Small intestine (tissue), 7 donors: ENCODE measurements around the gene CYP4F8. TPM values are rescaled to one million over a fixed set of nuclear protein-coding genes. Genes with fewer than 3 reads are reported as not detected.
"Not testable (repeated sequence)": the region's sequence is repeated elsewhere in the genome, so short reads cannot be mapped to it uniquely, and the experiment has no call there.

Source experiments
- DNase-seq, 2 donors: peaks; one replicate each; pipeline versions ENCODE4 v3.0.0 to v3.0.0-alpha.2; 2013
- FAIRE-seq: peaks from 2 replicates; lab custom pipeline; 2012; peaks lifted over from hg19 to GRCh38; lab: Jason Lieb, UNC
- H3K27ac ChIP-seq, 3 donors: one replicate each; pipeline ENCODE4 v1.5.1; 2013; ENCODE audit warnings: low read length in 2 of 3, mild to moderate bottlenecking in 2 of 3, control low read depth in 1 of 3, inconsistent platforms in 1 of 3, low read depth in 1 of 3, moderate library complexity in 1 of 3
- H3K27me3 ChIP-seq, 3 donors: one replicate each; pipeline ENCODE4 v1.6.1; 2013; ENCODE audit warnings: low read length in 3 of 3, inconsistent platforms in 1 of 3; ENCODE audit not compliant: control insufficient read depth in 3 of 3, insufficient read depth in 3 of 3
- H3K36me3 ChIP-seq, 3 donors: one replicate each; pipeline ENCODE4 v1.6.1; 2013; ENCODE audit warnings: low read length in 3 of 3, inconsistent platforms in 1 of 3, low read depth in 1 of 3, mild to moderate bottlenecking in 1 of 3, moderate library complexity in 1 of 3; ENCODE audit not compliant: control insufficient read depth in 3 of 3, insufficient read depth in 2 of 3
- H3K4me1 ChIP-seq, 3 donors: one replicate each; pipeline ENCODE4 v1.6.1; 2013; ENCODE audit warnings: low read length in 2 of 3, inconsistent platforms in 1 of 3, low read depth in 1 of 3, mild to moderate bottlenecking in 1 of 3, moderate library complexity in 1 of 3; ENCODE audit not compliant: control insufficient read depth in 3 of 3, insufficient read depth in 2 of 3
- H3K4me3 ChIP-seq, 3 donors: one replicate each; pipeline ENCODE4 v1.5.1; 2013; ENCODE audit warnings: low read length in 3 of 3, control low read depth in 1 of 3, inconsistent platforms in 1 of 3, low read depth in 1 of 3, mild to moderate bottlenecking in 1 of 3, moderate library complexity in 1 of 3
- H3K9me3 ChIP-seq, 2 donors: one replicate each; pipeline ENCODE4 v1.6.1; 2013; ENCODE audit warnings: low read depth in 1 of 2, low read length in 1 of 2; ENCODE audit not compliant: control insufficient read depth in 2 of 2, insufficient read depth in 1 of 2
- WGBS, 3 donors: extraction: QIAGEN DNeasy Blood & Tissue Kit; methylation state at CpG; one replicate each; pipeline ENCODE4 v1.1.7; 2013; 5-methylcytosine and 5-hydroxymethylcytosine counted together
- polyA plus RNA-seq, 4 donors: library from polyadenylated mRNA; stranded (reverse) in 3 of 4; unstranded in 1 of 4; fragments of 200-250 nt in 3 of 4; fragments of 120-200 nt in 1 of 4; gene quantifications; one replicate each; pipeline versions ENCODE4 v1.2.1 to v1.2.3, GENCODE V29; 2013
- donor health status: healthy with polysubstance abuse.
- donor health status: control.
- donor health status: control.
- donor health status: Bipolar disorder and iron deficiency.
- donor health status: healthy.

The CYP4F8 gene
- polyA plus RNA-seq, 4 donors, result not detected

DNA sequence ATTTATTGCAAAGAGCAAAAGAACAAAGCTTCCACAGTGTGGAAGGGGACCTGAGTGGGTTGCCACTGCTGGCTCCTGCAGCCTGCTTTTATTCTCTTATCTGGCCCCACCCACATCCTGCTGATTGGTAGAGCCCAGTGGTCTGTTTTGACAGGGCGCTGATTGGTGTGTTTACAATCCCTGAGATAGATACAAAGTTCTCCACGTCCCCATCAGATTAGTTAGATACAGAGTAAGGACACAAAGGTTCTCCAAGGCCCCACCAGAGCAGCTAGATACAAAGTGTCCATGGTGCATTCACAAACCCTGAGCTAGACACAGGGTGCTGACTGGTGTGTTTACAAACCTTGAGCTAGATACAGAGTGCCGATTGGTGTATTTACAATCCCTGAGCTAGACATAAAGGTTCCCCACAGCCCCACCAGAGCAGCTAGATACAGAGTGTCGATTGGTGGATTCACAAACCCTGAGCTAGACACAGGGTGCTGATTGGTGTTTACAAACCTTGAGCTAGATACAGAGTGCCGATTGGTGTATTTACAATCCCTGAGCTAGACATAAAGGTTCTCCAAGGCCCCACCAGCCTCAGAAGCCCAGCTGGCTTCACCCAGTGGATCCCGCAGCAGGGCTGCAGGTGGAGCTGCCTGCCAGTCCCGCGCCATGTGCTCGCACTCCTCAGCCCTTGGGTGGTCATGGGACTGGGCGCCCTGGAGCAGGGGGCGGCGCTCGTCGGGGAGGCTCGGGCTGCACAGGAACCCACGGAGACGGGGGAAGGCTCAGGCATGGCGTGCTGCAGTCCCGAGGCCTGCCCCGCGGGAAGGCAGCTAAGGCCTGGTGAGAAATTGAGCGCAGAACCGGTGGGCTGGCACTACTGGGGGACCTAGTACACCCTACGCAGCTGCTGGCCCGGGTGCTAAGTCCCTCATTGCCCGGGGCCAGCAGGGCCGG lies 6.8 kb upstream of the CYP4F8 start:
- not testable (repeated sequence) for H3K27me3 ChIP-seq, H3K4me3 ChIP-seq, DNase-seq, H3K27ac ChIP-seq, H3K4me1 ChIP-seq, H3K9me3 ChIP-seq, H3K36me3 ChIP-seq, FAIRE-seq
- WGBS, 3 donors, result 77 to 88% (median 87%) methylated on average over 15 to 27 of the region's 27 CpGs

DNA sequence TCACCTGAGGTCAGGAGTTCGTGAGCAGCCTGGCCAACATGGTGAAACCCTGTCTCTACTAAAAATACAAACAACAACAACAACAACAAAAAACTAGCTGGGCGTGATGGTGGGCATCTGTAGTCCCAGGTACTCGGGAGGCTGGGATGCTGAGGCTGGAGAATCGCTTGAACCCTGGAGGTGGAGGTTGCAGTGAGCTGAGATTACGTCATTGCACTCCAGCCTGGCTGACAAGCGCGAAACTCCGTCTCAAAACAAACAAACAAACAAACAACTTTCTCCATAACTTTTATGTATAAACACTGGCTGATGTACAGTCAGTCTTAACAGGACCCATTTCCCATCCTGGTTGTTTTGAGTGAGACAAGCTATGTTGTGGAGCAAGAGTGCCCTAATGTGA lies 5.8 kb upstream of the CYP4F8 start:
- H3K36me3 ChIP-seq, result no peaks in the 10 kb centered on the region

DNA sequence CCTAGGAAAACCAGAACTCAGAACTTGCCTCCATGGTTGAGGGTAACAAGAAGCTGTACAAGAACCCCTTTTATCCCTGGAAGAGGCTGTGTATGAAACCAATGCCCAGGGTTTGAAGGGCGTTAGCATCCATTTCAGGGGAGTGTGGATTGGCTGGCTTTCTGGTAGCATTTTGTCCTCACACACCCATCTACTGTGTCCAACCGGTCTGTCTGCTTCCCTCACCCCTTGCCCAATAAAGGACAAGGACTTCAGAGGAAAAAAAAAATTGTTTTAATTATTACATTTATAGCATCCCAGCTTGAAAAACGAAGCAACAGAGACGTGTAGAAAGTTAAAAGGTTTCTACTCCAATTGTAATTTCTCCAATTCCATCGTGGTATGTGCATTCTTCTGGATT lies 2.7 kb upstream of the CYP4F8 start:
- no peaks in the 10 kb centered on the region for H3K9me3 ChIP-seq
- H3K4me1 ChIP-seq, result no peaks in the 10 kb centered on the region
- H3K27me3 ChIP-seq, result no peaks in the 10 kb centered on the region
- no peaks in the 10 kb centered on the region for H3K36me3 ChIP-seq
- no peak overlapping the region for H3K27ac ChIP-seq
- no peak overlapping the region for H3K4me3 ChIP-seq
- WGBS, 3 donors, result 32 to 54% (median 40%) methylated on average over 5 of the region's 5 CpGs
- DNase-seq (no peak), FAIRE-seq (no peak)

More for the DNA sequence above, 5.8 kb upstream of the CYP4F8 start:
- no peaks in the 10 kb centered on the region for H3K9me3 ChIP-seq
- H3K27me3 ChIP-seq, result no peaks in the 10 kb centered on the region
- H3K4me3 ChIP-seq, result no peak overlapping the region
- peaks cover 0 to 2% (median 0%) of the 10 kb centered on the region in 3 donors for H3K4me1 ChIP-seq
- 75 to 81% (median 77%) methylated on average over 8 of the region's 8 CpGs for WGBS, 3 donors
- DNase-seq, result no peak
- H3K27ac ChIP-seq, result no peak overlapping the region
- no peak for FAIRE-seq

- no peak overlapping the region for H3K27ac ChIP-seq
- no peaks in the 10 kb centered on the region for H3K4me1 ChIP-seq
- H3K4me3 ChIP-seq, result no peak overlapping the region
- FAIRE-seq, result no peak
- WGBS, 3 donors, result 85 to 97% (median 96%) methylated on average over 3 of the region's 3 CpGs
- no peak for DNase-seq
- no peaks in the 10 kb centered on the region for H3K36me3 ChIP-seq
- H3K9me3 ChIP-seq, result no peaks in the 10 kb centered on the region
- H3K27me3 ChIP-seq, result no peaks in the 10 kb centered on the region
These were observed 1.7 kb upstream of the CYP4F8 start for GRCh38 chr19:15613338-15613737.

DNA sequence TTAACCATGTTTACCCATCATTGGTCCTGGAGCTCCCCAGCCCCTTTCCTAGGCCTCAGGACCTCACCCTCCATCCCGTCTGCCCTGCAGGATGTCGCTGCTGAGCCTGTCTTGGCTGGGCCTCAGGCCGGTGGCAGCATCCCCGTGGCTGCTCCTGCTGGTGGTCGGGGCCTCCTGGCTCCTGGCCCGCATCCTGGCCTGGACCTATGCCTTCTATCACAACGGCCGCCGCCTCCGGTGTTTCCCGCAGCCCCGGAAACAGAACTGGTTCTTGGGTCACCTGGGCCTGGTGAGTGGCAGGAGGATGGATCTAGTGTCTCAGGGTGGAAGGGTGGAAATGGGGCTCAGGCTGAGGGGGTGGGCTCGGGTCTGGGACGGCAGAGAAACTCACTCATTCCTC lies 508 bp downstream of the CYP4F8 start:
- Histone ChIP-seq H3K36me3 (no peaks in the 10 kb centered on the region), H3K9me3 (no peaks in the 10 kb centered on the region), H3K4me3 (no peak overlapping the region), H3K27ac (no peak overlapping the region), H3K4me1 (no peaks in the 10 kb centered on the region), H3K27me3 (no peaks in the 10 kb centered on the region)
- FAIRE-seq, result no peak
- DNase-seq, result no peak
- 59 to 72% (median 67%) methylated on average over 14 of the region's 14 CpGs for WGBS, 3 donors

- no peak overlapping the region for H3K27ac ChIP-seq
- H3K9me3 ChIP-seq, result no peaks in the 10 kb centered on the region
- no peak for FAIRE-seq
- no peaks in the 10 kb centered on the region for H3K36me3 ChIP-seq
- 89 to 91% (median 91%) methylated on average over 4 of the region's 4 CpGs for WGBS, 3 donors
- DNase-seq, result no peak
- no peak overlapping the region for H3K4me3 ChIP-seq
- H3K27me3 ChIP-seq, result no peaks in the 10 kb centered on the region
- no peaks in the 10 kb centered on the region for H3K4me1 ChIP-seq
These were observed 1.2 kb downstream of the CYP4F8 start for GRCh38 chr19:15616183-15616582.

DNA sequence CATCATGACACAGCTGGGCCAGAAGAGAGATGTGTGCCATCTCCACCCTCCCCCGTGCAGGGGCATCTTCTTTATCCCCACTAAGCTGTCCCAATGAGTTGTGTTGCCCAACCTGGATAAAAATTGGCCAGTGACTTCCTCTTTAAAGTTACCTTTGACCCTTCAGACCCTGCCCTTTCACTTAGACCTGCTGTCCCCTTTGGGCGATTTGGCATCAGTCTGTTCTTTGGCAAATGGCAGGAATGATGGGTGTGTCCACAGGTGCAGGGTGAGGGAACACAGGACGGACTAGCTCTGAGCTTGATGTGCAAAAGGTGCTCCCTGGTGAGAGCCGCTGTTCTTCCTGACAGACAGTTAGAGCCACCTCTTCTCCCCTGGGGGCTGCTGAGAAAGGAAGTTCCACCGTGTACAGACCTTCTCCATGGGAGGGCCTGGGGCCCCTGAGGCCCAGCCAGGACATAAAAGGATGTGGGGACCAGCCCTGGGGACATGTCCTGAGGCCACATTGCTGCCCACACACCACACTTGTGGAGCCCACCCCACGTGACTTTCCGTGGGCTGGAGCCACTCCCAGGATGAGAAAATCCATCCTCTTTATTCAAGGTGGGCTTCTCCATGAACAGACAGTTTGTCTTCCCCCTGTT lies 1.7 kb downstream of the CYP4F8 start:
- H3K4me1 ChIP-seq, result no peaks in the 10 kb centered on the region
- H3K36me3 ChIP-seq, result no peaks in the 10 kb centered on the region
- peak in 1 of 2 donors; percentile 18 for DNase-seq
- H3K4me3 ChIP-seq, result no peak overlapping the region
- no peak overlapping the region for H3K27ac ChIP-seq
- 24 to 55% (median 28%) methylated on average over 7 of the region's 7 CpGs for WGBS, 3 donors
- no peaks in the 10 kb centered on the region for H3K9me3 ChIP-seq
- H3K27me3 ChIP-seq, result no peaks in the 10 kb centered on the region
- no peak for FAIRE-seq

DNA sequence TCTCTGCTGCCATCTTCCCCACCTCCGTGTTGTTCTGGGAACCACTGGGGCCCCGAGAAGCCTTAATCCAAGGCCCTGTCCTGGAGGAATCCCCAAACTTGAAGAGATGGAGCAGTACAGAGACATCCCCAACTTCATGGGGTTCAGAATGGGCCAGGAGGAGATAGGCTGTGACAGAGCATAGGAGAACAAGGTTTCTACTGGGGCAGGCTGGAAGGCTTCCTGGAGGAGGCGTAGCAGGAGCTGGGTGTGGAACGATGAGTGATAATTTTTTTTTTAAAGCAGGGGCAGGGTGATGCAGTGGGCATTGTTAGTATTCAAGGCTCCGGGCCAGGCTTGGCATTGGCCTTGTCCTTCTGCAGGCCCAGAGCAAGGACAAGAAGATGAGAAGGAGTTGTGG lies 3.3 kb downstream of the CYP4F8 start:
- H3K4me1 ChIP-seq, result peaks cover 0 to 4% (median 0%) of the 10 kb centered on the region in 3 donors
- FAIRE-seq, result no peak
- no peaks in the 10 kb centered on the region for H3K27me3 ChIP-seq
- H3K9me3 ChIP-seq, result no peaks in the 10 kb centered on the region
- 70 to 81% (median 76%) methylated on average over 5 of the region's 5 CpGs for WGBS, 3 donors
- no peaks in the 10 kb centered on the region for H3K36me3 ChIP-seq
- H3K27ac ChIP-seq, result no peak overlapping the region
- DNase-seq, result no peak
- no peak overlapping the region for H3K4me3 ChIP-seq
